GM12878 (cell line): ENCODE data around the gene SP1. TPM values are rescaled to one million over a fixed set of nuclear protein-coding genes. Genes with fewer than 3 reads are reported as not detected.

Experiments used
- ATAC-seq: fragments of 200-7000 bp; cut with Tn5 transposase; 3 replicates; pipeline ENCODE4 v1.9.1; 2020; ENCODE audit warnings: mild to moderate bottlenecking, moderate library complexity
- BruUV-seq: library from RNA; stranded (reverse); fragments of 400-500 nt; replicated peaks from 2 replicates; lab custom pipeline; 2021; lab: Mats Ljungman, UMichigan
- CTCF ChIA-PET: fragments of 300-600 bp; sonication (Branson Sonifier 250); formaldehyde crosslinking; extraction: SDS; loops from one replicate; lab custom pipeline; 2021; ENCODE audit warnings: inconsistent platforms; lab: Yijun Ruan, JAX
- POLR2A ChIA-PET: fragments of 350-600 bp; formaldehyde crosslinking; extraction: SDS; loops from one replicate; lab custom pipeline; 2021; ENCODE audit warnings: inconsistent platforms; lab: Charles Lee
- RAD21 ChIA-PET: fragments of 300-600 bp; sonication (Branson Sonifier 250); formaldehyde crosslinking; loops from one replicate; lab custom pipeline; 2023; ENCODE audit warnings: antibody characterized with exemption; ENCODE audit not compliant: unreplicated experiment; lab: Charles Lee
- SMC1A ChIA-PET: fragments of 300-600 bp; sonication (Branson Sonifier 250); formaldehyde crosslinking; loops from one replicate; lab custom pipeline; 2023; ENCODE audit not compliant: unreplicated experiment, uncharacterized antibody; lab: Charles Lee
- DNase-seq: peaks from one replicate; pipeline ENCODE4 v3.0.0-alpha.2; 2011; ENCODE audit warnings: low read depth, low spot score
- FAIRE-seq: peaks from 3 replicates; lab custom pipeline; 2011; peaks lifted over from hg19 to GRCh38; lab: Jason Lieb, UNC
- H2AFZ ChIP-seq: 2 replicates; pipeline ENCODE4 v1.6.0; 2011; ENCODE audit warnings: low read depth, low read length, control low read depth; ENCODE audit not compliant: control insufficient read depth
- H3K27ac ChIP-seq: 2 replicates; pipeline ENCODE4 v1.5.1; 2011; ENCODE audit warnings: control low read depth; ENCODE audit not compliant: control insufficient read depth, insufficient read depth
- H3K27me3 ChIP-seq, 2 experiments: replicated peaks in 1 of 2; 2 replicates each; pipeline versions ENCODE4 v1.6.0 to v1.6.1; 2011; ENCODE audit warnings: low read length in 1 of 2; ENCODE audit not compliant: control insufficient read depth in 2 of 2, insufficient read depth in 2 of 2
- H3K36me3 ChIP-seq, 2 experiments: 2 replicates each; pipeline ENCODE4 v1.5.1; 2011; ENCODE audit warnings: low read length in 1 of 2; ENCODE audit not compliant: control insufficient read depth in 2 of 2, insufficient read depth in 2 of 2
- H3K4me1 ChIP-seq: 2 replicates; pipeline ENCODE4 v1.6.1; 2011; ENCODE audit warnings: mild to moderate bottlenecking, low read length, moderate library complexity, mixed read lengths; ENCODE audit not compliant: control insufficient read depth, insufficient read depth
- H3K4me2 ChIP-seq: 2 replicates; pipeline ENCODE4 v1.6.0; 2011; ENCODE audit warnings: control low read depth; ENCODE audit not compliant: control insufficient read depth, insufficient read depth
- H3K4me3 ChIP-seq: fragments of 200-600 bp; sonication (generic); 2 replicates; pipeline ENCODE4 v1.5.1; 2016
- H3K79me2 ChIP-seq: 2 replicates; pipeline ENCODE4 v1.6.0; 2011; ENCODE audit warnings: low read length; ENCODE audit not compliant: control insufficient read depth, insufficient read depth
- H3K9ac ChIP-seq: 2 replicates; pipeline ENCODE4 v1.8.0; 2011; ENCODE audit warnings: low read length, control low read depth, mixed read lengths; ENCODE audit not compliant: control insufficient read depth, insufficient read depth
- H3K9me3 ChIP-seq: replicated peaks from 3 replicates; pipeline ENCODE4 v1.5.1; 2011; ENCODE audit warnings: mild to moderate bottlenecking, low read length; ENCODE audit not compliant: control insufficient read depth, insufficient read depth
- H4K20me1 ChIP-seq: 2 replicates; pipeline ENCODE4 v1.6.0; 2011; ENCODE audit not compliant: control insufficient read depth, insufficient read depth
- BCL3 ChIP-seq: IDR thresholded peaks from 2 replicates; pipeline ENCODE4 v1.6.1; 2011; ENCODE audit warnings: borderline replicate concordance, low read depth, mild to moderate bottlenecking, moderate library complexity, low read length; ENCODE audit not compliant: insufficient read depth, poor library complexity, severe bottlenecking
- CBX5 ChIP-seq: sonication (generic); IDR thresholded peaks from 2 replicates; pipeline ENCODE4 v1.6.1; 2016; ENCODE audit warnings: low read depth, moderate library complexity, mild to moderate bottlenecking, inconsistent platforms
- EZH2 ChIP-seq: IDR thresholded peaks from 2 replicates; pipeline ENCODE4 v1.6.1; 2012; ENCODE audit warnings: low read depth, mild to moderate bottlenecking, control low read depth, inconsistent platforms, low read length, borderline replicate concordance; ENCODE audit not compliant: control insufficient read depth
- IKZF1 ChIP-seq: fragments of 450-650 bp; conservative IDR thresholded peaks from 2 replicates; pipeline ENCODE4 v1.6.1; 2017; ENCODE audit warnings: antibody characterized with exemption, mild to moderate bottlenecking
- MAX ChIP-seq: IDR thresholded peaks from 2 replicates; pipeline ENCODE4 v1.6.1; 2012; ENCODE audit warnings: low read depth, low read length, improper control_type of control experiment
- MYC ChIP-seq: IDR thresholded peaks from 2 replicates; pipeline ENCODE4 v1.6.1; 2011; ENCODE audit warnings: mild to moderate bottlenecking, low read length, moderate library complexity, inconsistent platforms; ENCODE audit not compliant: insufficient read depth, insufficient replicate concordance, insufficient read length, severe bottlenecking
- NFYB ChIP-seq: IDR thresholded peaks from 2 replicates; pipeline ENCODE4 v1.6.1; 2011; ENCODE audit warnings: low read depth, mild to moderate bottlenecking, low read length, improper control_type of control experiment, moderate library complexity; ENCODE audit not compliant: insufficient read depth
- RB1 ChIP-seq: fragments of 450-650 bp; formaldehyde crosslinking; IDR thresholded peaks from 2 replicates; pipeline ENCODE4 v1.6.1; 2017; ENCODE audit warnings: mild to moderate bottlenecking, borderline replicate concordance
- SRF ChIP-seq, 2 experiments: IDR thresholded peaks; 2 replicates each; pipeline ENCODE4 v1.6.1; 2011; ENCODE audit warnings: low read depth in 2 of 2, low read length in 2 of 2, mild to moderate bottlenecking in 1 of 2, moderate library complexity in 1 of 2
- SUPT20H ChIP-seq: IDR thresholded peaks from 2 replicates; pipeline ENCODE4 v1.6.1; 2011; ENCODE audit warnings: low read depth, mild to moderate bottlenecking, low read length, moderate library complexity, borderline replicate concordance; ENCODE audit not compliant: control insufficient read depth
- TCF12 ChIP-seq: IDR thresholded peaks from 2 replicates; pipeline ENCODE4 v1.6.1; 2011; ENCODE audit warnings: low read depth, mild to moderate bottlenecking, low read length
- TCF7 ChIP-seq: IDR thresholded peaks from 2 replicates; pipeline ENCODE4 v1.6.1; 2014; ENCODE audit warnings: antibody characterized with exemption, borderline replicate concordance
- ZZZ3 ChIP-seq: IDR thresholded peaks from 2 replicates; pipeline ENCODE4 v1.6.1; 2011; ENCODE audit warnings: low read depth; ENCODE audit not compliant: control insufficient read depth, insufficient read length
- WGBS: methylation state at CpG from one replicate; pipeline ENCODE4 v1.1.6; 2016; ENCODE audit warnings: low lambda C conversion rate; ENCODE audit not compliant: insufficient replicate concordance, insufficient coverage; ENCODE audit errors: missing lambda C conversion rate; 5-methylcytosine and 5-hydroxymethylcytosine counted together
- in situ Hi-C: fragments of 300-500 bp; cut with MboI; formaldehyde crosslinking; loops from 9 replicates; pipeline ENCODE4 v1.14.3; 2018; ENCODE audit warnings: mixed read lengths
- intact Hi-C: fragments of 100-400 bp; cut with micrococcal nuclease; formaldehyde crosslinking; loops from one replicate; pipeline ENCODE4 v1.14.2; 2022; ENCODE audit not compliant: unreplicated experiment
- polyA plus RNA-seq, 11 experiments: library from polyadenylated mRNA; depleted of rRNA in 4 of 11; unstranded in 6 of 11; stranded (reverse) in 5 of 11; fragments of >200 nt; fragmentation: Nextera tagmentation in 4 of 11; fragmentation: Illumina TruSeq in 1 of 11; extraction: Ambion mirVana in 4 of 11; extraction: Trizol in 1 of 11; gene quantifications; 1 replicate in 1 of 11; 2 replicates in 10 of 11; pipeline versions ENCODE4 v1.2.1 to v1.2.3, GENCODE V29; 2011 to 2016; ENCODE audit warnings: inconsistent platforms in 2 of 11, missing spikeins in 2 of 11, low read depth in 1 of 11
- total RNA-seq, 4 experiments: library from RNA; depleted of rRNA in 3 of 4; stranded (reverse); fragments of >200 nt in 3 of 4; fragmentation: Illumina TruSeq in 1 of 4; extraction: Trizol in 1 of 4; gene quantifications; 2 replicates each; pipeline versions ENCODE4 v1.2.1 to v1.2.3, GENCODE V29; 2013 to 2021
- TF ChIP-seq, protein P1 (sequence below): fragments of 450-650 bp; IDR thresholded peaks from 2 replicates; pipeline ENCODE4 v1.6.1; 2017; ENCODE audit warnings: mild to moderate bottlenecking, low read depth, inconsistent platforms; ENCODE audit not compliant: poor library complexity, severe bottlenecking
- TF ChIP-seq, protein P2 (sequence below): IDR thresholded peaks from 2 replicates; pipeline ENCODE4 v1.6.1; 2011; ENCODE audit warnings: mild to moderate bottlenecking, low read depth, low read length, moderate library complexity; ENCODE audit not compliant: insufficient replicate concordance

Gene SP1
- total and polyA plus RNA-seq, 10 of the 15 experiments (the other 5 are each of a cell fraction or from before 2014, with no cell fraction given) = 3.3 to 52.0 (median 25.2) TPM

DNA sequence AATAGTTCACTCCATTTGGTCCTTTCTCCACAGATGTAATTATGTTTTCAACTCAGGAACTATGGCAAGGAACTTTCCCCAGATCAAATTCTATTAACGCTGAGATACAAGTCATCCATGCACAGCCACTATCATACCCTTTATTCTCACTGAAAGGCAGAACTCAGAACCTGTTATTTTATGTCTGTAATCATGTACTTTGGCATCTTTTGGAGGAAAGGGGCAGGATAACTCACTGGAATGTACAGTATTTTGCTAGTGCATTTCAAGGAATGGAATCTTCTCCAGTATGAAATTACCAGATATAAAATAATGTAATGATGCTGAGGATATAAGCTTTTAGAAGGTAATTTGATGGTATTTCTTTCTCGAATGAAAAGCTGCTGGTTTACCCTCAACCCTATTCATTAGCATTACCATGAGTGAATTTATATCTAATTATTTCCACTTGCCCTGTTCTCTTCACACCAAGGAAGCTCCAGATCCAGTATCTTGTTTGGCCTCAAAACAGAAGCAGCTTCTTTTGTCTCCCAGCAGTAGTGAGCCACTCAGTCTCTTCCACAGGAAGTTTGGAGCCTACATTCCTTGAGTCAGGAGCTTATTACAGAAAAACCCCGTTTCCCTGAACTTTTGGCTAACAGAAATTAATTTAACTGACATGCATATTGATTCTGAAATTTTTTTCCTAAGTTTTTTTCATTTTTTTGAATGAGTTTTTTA, 33.7 kb downstream of the SP1 start:
- FAIRE-seq (no peak), ATAC-seq (no peak), DNase-seq (no peak)
- H3K36me3 ChIP-seq = peaks cover 9 to 21% of the 10 kb centered on the region in 2 experiments
- H3K4me3 ChIP-seq = no peak overlapping the region
- H4K20me1 ChIP-seq = no peaks in the 10 kb centered on the region
- peak overlapping the region; percentile 9; the same call in 1 of the 2 replicates for H3K4me2 ChIP-seq
- ChIA-PET RAD21 (interaction anchor here (0.7 to 2.7 kb wide), 3 partner anchors 32 to 68 kb away, joined by 3 to 9 read pairs (median 3); no protein-coding TSS in a partner anchor), POLR2A (no interaction called here), SMC1A (interaction anchor here (0.6 to 5.7 kb wide), 7 partner anchors 26 to 501 kb away, joined by 3 to 64 read pairs (median 11); partner anchors contain the start of genes AAAS and SP1), CTCF (interaction anchor here (0.7 to 2.3 kb wide), 4 partner anchors 31 to 68 kb away, joined by 3 to 10 read pairs (median 4); no protein-coding TSS in a partner anchor)
- H2AFZ ChIP-seq = no peak overlapping the region
- H3K79me2 ChIP-seq = no peaks in the 10 kb centered on the region
- in situ Hi-C loops (no loop called here), intact Hi-C loops (no loop called here)
- WGBS = 81% methylated on average over 3 of the region's 3 CpGs
- TF ChIP-seq ZZZ3 (no peak), MAX (no peak), MYC (no peak), CBX5 (no peak), TCF7 (no peak), RB1 (no peak), BCL3 (no peak), NFYB (no peak), EZH2 (no peak), SUPT20H (no peak), IKZF1 (no peak), SRF (IDR thresholded peaks at IDR 0.05; ENCODE audit: low read depth in 2 of 2, low read length in 2 of 2) (no peak), TCF12 (no peak)
- TF ChIP-seq, protein P1, sequence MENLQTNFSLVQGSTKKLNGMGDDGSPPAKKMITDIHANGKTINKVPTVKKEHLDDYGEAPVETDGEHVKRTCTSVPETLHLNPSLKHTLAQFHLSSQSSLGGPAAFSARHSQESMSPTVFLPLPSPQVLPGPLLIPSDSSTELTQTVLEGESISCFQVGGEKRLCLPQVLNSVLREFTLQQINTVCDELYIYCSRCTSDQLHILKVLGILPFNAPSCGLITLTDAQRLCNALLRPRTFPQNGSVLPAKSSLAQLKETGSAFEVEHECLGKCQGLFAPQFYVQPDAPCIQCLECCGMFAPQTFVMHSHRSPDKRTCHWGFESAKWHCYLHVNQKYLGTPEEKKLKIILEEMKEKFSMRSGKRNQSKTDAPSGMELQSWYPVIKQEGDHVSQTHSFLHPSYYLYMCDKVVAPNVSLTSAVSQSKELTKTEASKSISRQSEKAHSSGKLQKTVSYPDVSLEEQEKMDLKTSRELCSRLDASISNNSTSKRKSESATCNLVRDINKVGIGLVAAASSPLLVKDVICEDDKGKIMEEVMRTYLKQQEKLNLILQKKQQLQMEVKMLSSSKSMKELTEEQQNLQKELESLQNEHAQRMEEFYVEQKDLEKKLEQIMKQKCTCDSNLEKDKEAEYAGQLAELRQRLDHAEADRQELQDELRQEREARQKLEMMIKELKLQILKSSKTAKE = no peak
- TF ChIP-seq, protein P2, sequence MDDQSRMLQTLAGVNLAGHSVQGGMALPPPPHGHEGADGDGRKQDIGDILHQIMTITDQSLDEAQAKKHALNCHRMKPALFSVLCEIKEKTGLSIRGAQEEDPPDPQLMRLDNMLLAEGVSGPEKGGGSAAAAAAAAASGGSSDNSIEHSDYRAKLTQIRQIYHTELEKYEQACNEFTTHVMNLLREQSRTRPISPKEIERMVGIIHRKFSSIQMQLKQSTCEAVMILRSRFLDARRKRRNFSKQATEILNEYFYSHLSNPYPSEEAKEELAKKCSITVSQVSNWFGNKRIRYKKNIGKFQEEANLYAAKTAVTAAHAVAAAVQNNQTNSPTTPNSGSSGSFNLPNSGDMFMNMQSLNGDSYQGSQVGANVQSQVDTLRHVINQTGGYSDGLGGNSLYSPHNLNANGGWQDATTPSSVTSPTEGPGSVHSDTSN = no peak
- H3K9ac ChIP-seq = no peak overlapping the region
- no peaks in the 10 kb centered on the region for H3K27me3 ChIP-seq
- no TSS peak for BruUV-seq
- no peak overlapping the region for H3K27ac ChIP-seq
- H3K4me1 ChIP-seq = peaks cover 18% of the 10 kb centered on the region
- no peaks in the 10 kb centered on the region for H3K9me3 ChIP-seq
